ENCODE measurements around the gene ENG.
A peak's percentile ranks its signal among the peaks of the same experiment; 100 is the strongest.
"Not testable (repeated sequence)": the region's sequence is repeated elsewhere in the genome, so short reads cannot be mapped to it uniquely, and the experiment has no call there.

ENG gene

DNA sequence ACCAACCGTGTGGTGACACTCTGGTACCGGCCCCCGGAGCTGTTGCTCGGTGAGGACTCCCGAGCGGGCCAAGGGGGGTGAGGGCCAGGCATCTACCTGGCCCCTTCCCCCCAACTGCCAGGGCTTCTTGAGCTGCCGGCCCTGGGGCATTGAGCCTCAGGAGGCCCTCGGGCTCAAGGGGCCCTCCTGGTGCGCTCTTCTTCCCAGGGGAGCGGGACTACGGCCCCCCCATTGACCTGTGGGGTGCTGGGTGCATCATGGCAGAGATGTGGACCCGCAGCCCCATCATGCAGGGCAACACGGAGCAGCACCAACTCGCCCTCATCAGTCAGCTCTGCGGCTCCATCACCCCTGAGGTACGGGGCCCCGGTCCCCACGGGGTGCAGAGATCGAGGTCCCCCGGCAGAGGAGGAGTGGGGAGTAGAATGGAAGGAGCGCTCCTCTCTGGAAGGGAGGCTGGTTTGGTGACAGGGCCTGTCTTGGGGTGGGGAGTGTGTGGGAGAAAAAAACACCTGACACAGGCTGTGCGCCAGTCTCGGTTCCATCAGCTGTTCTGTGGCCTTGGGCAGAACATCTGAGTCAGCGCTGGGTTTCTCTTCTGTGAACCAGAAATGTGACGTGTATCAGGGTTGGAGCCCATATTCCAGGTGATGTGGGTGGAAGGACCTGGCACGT, 66.0 kb downstream of the ENG start:
- no peak for DNase-seq

DNA sequence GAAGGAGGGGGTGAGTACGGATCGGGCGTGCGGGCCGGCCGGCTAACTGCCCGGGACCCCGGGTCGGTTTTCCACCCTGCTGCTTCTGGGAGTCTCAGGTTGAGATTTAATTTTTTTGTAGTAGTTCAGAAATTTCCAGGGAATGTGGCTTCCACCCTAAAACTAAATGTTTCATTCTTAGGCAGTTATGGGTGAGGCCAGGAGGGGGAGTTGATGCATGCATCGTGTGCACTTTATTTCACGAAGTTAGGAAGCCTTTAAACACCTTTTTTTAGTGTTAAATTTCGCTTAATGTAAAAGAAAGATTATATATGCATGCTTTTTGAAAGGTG, 67.7 kb downstream of the ENG start:
- DNase-seq: no peak

DNA sequence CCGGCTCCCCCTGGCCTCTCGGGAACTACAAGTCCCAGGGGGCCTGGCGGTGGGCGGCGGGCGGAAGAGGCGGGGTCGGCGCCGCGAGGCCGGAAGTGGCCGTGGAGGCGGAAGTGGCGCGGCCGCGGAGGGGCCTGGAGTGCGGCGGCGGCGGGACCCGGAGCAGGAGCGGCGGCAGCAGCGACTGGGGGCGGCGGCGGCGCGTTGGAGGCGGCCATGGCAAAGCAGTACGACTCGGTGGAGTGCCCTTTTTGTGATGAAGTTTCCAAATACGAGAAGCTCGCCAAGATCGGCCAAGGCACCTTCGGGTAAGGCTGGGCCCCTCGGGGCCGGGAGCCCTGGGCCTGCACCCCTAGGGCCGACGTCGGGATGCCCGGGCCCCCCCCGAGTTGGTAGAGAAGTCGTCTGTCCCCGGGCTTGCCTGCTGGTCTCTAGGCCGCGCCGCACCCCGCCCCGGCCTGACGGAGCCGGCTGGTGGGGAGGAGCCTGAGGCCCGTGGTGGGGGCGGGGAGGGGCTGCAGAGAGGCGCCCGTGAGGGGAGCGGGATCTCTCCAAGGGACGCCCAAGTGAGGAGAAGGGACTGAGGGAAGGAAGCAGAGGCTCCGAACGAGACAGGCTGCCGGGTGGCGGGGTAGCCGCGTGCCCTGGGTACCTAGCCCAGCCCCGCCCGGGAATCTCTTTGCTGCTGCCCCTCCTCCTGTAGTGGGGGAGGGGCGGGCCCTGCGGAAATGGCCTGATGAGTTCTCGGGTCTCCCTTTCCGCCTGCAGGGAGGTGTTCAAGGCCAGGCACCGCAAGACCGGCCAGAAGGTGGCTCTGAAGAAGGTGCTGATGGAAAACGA, 68.3 kb downstream of the ENG start, which contains the start of gene CDK9:
Gene CDK9, plus strand, starts transcription at position 102 of the 840 bp plus-strand sequence. Its CDS starts 115 bp downstream, at position 217.
- peak; percentile 89 for DNase-seq

DNA sequence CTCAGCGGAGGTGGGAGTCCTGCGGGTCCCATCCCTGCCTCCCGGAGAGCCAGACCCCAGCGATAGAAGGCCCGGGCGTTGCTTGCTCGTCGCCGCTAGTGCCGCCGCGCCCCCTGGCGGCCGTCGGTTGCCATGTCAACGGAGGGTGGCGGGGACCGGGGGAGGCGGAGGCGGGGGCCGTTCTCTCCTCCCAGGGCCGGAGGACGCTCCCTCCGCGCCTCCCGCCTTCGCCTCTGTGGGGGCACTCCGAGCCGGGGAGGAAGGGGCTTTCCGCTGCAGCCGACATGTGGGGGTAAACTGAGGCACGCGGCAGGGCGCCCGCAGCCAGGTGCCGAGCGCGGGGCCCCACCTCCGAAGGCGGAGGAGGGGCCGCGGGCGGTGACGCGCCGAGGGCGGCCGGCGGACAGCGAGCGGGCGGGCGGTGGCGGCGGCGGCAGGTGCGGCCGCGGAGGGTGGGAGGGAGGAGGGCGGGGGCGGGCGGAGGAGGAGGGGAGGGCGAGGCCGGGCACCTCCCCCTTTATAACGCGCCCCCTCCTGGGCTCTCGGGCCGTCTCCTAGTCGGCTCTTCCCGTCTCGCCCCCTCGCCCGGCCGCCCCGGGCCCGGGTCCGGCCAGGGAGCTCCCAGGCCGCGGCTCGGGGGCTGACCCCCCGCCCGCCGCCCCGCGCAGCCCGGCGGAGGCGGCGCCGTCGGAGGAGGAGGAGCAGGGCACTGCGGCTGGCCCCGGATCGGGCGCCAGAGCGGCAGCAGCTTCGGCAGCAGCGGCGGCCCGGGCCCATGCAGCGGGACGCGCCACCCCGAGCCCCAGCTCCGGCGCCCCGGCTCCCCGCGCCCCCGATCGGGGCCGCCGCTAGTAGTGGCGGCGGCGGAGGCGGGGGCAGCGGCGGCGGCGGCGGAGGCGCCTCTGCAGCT, 69.2 kb downstream of the ENG start:
- peak; percentile 81 for DNase-seq

DNA sequence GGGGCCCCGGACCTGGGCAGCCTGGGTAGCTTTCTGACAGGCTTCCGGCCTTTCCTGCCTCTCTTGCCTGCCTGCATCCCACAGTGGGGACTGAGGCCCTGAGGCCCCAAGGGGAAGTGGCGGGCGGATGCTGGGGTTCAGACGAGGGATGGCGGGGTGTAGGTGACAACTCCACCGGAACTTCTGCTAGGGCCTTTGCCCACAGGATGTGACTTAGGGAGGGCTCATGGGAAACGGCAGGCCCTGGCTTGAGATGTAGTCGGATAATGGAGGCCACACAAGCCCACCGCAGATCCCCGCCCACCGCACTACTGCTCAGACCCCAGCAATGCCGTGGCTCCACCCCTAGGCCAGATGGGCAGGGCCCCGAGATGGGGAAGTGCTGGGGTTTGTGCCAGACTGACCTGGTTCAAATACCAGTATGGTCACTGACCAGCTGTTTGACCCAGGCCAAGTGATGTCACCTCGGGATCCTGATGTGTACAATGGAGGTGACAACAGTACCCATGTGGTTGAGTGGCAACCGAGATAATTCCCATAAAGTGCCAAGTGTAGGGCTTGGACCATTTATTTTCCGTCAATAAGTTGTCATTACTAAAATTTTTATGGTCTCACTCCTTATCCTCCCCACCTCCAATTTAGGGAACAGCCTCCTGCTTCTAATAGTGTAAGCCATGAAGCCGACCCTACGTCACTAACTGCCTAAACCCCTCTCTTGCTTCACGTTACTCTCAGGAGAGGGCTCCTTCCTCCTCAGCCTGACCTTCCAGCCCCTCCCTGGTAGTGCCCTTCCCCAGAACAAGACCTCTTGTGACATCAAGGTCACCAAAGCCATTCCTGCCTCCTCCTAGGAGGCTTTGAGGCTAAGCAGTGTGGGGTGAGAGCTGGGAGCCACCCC, 71.1 kb downstream of the ENG start:
- no peak for DNase-seq

DNA sequence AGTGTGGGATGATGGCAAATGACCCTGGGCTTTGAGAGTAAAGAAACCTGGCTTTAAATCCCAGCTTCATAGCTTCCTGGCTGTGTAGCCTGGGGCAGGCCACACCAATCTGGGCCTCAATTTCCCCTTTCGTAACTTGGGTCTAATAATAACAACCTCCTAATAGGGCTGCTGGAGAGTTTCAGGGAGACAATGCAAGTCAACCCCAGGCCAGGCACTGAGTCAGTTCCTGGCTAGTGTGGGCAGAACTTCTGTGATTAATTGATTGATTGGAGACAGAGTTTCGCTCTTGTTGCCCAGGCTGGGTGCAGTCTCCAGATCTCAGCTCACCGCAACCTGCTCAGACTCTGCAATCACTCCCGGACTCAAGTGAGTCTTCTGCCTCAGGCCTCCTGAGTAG, 72.7 kb downstream of the ENG start:
- no peak for DNase-seq

DNA sequence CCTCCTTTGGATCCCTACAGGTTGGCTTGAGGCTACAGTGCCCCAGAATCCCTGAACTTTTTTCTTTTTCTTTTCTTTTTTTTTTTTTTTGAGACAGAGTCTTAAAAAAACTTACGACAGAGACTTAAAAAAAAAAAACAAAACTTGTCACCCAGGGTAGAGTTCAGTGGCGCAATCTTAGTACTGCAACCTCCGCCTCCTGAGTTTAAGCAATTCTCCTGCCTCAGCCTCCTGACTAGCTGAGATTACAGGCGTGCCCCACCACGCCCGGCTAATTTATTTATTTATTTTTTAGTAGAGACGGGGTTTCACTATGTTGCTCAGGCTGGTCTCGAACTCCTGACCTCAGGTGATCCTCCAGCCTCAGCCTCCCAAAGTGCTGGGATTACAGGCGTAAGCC, 73.5 kb downstream of the ENG start:
- not testable (repeated sequence) for DNase-seq

DNA sequence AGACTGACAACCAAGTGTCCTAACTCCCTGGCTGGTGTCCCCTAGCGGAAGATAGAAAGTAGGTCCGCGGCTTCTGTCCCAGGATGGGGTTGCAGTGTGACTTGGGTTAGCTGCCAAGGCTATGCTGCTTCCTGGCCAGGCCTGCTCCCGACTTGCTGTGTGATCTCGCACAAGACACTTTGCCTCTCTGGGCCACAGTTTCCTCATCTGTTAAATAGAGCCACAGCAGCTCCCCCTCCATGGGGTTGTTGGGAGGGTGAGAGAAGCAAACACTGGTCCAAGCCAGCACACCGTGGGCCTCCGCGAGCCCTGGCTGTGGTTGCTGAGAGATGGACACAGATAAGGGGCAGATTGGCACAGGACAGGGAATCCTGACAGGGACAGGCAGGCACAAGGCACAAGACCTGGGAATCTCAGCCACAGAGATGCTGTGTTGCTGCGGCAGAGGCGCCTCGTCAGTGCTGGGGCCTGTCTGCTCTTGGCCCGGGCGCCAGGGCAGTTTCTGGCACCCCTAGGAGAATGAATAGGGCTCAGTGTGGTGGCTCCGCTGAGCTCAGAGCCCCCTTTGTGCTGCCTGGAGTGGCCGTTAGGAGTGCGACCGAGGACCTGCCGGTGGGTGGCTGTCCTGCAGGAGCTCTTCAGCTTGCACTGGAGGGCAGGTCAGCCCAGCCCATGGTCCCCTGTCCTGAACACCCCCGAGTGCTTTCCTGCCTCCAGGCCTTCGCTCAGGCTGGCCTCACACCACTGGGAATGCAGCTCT, 74.2 kb downstream of the ENG start:
- DNase-seq: no peak

DNA sequence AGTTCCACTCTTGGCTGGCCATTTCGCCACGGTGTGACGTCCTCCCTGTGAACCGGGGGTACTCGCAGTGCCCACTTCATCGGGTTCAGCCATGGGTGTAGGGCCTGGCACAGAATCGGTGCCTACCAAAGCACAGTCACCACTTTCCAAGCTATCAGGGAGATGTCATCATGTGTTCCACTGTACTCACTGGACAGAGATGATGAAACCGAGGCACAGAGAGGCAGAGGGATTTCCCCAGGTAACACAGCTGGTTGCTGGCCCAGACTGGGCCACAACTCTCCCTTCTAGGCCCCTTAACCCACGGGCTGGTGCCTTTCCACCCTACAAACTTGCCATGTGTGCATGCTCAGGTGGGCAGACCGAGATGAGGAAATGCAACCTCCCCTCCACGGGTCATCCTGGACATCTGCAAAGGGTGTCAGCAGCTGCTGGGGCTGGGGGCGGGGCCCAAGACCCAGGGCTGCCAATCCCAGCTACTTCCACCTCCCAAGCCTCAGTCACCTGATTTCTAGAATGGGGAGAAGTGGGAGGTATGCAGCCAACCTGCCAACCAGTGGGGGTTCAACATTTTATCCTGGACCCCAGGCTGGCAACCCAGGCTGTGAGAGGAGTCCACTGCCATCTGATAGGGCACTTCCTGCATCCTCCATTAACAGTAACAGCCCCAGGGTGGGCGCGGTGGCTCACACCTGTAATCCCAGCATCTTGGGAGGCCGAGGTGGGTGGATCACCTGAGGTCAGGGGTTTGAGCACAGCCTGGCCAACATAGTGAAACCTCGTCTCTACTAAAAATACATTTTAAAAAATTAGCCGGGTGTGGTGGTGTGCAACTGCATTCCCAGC, 75.1 kb downstream of the ENG start:
- DNase-seq: no peak

DNA sequence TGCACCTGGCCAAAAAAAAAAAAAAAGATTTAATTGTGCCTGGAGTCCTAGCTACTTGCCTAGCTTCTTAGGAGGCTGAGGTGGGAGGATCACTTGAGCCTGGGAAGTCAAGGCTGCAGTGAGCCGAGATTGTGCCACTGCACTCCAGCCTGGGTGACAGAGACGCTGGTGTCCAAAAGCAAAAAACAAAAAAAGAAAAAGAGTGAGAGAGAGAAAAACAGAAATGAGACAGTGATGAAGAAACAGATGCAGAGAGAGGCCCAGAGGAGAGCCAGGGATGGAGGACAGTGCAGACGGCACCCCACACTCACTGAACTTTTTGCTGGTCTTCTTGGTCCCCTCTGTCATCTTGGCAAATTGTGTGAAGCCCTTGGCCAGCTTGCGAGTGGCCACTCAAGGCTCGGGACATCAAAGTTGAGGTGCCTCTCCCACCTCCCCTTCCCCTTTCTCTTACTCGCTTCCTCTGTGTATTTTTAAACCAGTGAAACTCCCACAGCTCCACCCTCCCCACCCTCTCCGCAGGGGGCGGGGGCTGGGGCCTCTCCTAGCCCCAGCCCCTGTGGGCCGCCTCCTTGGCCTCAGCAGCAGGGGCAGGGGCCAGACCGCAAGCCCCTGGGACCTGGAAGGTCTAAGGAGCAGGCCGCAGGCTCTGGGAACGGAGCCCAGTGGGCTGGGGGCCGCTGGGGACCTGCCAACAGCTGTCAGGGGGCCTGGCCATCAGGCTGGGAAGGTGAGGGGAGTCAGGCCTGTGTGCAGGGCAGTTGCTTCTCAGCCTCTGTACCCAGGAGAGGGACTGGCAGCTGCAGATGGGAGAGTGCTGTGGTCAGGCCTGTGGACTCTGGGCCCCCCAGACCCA, 76.0 kb downstream of the ENG start, which contains the start of gene SH2D3C:
Gene SH2D3C, minus strand, starts transcription at position 387 of the 856 bp plus-strand sequence. Its CDS starts 39 bp downstream, at position 348.
- DNase-seq: no peak

DNA sequence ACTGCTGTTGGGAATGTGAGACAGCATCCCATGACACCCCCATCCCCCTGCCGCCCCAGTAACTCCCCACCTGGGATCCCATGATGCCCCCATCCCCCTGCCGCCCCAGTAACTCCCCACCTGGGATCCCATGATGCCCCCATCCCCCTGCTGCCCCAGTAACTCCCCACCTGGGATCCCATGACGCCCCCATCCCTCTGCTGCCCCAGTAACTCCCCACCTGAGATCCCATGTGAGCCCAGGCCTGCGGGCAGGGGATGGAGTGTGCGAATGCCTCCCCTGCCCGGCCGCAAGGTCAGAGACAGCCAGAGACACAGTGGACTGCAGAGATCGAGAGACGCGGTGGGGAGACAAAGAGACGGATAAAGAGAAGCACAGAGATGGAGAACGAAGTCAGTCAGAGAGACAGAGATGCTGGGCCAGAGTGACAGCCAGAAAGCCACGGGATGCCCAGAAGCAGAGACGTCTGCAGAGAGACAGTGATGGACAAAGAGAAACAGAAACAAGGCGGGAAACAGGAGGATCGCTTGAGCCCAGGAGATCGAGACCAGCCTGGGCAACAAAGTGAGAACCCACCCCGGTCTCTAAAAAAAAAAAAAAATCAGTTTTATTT, 77.0 kb downstream of the ENG start:
- DNase-seq: no peak

DNA sequence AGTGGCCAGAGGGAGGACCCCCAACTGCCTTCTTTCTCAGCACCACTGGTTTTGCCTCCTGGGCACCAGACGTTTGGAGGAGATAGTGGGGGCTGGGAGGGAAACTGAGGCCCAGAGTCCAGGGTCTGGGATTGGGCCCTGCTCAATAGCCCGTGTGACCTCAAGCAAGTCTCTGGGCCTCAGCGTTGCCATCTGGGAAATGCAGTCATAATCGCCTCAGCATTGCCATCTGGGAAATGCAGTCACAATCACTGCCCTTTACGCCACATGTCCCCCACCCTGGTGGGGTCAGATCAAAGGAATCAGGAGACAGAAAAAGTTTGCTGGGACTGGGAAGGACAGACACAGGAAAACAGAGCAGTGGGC, 77.6 kb downstream of the ENG start:
- DNase-seq: no peak

DNA sequence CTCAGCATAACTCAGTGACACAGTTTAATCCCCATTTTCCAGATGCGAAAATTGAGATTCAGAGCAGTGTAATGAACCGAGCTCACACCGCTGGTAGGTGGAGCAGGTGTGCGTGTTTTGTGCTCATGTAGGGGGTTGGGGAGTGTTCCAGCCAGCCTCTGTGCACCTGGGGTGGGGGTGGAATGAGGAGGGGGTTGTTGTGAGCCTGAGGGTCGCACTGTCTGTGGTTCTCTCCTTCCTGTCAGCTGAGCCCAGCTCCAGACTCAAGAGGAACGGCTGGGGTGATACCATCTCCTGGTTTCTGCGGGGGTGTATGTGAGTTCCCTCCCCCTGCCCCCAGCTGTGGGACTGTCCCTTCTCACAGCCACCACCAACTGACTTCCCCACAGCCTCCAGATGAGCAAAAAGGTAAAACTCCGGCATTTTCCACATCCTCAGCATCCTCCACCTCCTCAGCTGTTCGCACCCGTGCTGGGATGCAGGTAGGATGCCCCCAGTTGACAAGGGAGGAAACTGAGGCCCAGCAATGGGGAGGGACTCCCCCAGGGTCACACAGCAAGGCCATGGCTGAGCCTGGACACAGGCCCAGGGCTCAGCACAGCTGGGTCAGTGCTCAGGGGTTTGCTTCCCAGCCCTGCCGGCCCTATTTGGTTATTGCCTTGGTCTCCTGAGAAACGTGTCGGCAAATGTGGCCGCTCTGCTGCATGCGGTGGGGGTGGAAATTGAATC, 78.1 kb downstream of the ENG start:
- no peak for DNase-seq

DNA sequence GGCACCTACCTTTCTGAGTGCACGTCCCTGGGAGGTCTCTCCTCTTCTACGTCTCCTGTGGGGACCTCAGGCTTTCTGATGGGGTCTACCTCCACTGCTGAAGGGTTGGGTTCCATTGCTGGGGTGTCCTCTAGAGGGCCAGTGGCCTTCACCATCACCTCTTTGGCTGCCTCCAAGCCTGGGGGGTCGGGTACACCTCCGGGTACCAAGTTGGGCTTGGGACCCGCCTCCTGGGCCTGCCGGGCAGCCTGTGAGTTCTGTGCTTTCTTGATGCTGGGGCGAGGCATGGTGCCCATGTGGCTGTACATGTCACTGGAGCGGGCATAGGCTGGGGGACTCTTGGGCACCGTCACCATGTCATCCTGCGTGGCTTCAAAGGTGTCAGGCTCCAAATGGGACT, 80.5 kb downstream of the ENG start:
- DNase-seq: no peak

DNA sequence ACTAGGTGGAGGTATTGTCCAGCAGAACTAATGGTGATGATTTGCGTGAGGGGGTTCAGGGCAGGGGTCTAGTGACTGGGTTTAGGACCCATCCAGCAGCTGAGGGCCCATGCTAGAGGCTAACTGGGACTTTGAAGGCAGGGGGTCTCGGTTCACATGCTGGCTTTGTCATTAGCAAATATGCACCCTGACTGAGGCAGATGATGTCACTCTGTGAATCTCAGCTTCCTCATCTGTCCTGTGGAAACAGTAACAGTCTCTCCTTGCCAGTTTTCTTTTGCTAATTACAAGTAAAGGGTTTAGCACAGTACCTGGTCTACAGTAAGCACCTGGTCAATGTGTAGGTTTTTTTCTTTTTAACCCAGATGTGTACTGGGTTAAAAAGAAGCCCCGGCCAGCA, 81.2 kb downstream of the ENG start:
- DNase-seq: no peak

DNA sequence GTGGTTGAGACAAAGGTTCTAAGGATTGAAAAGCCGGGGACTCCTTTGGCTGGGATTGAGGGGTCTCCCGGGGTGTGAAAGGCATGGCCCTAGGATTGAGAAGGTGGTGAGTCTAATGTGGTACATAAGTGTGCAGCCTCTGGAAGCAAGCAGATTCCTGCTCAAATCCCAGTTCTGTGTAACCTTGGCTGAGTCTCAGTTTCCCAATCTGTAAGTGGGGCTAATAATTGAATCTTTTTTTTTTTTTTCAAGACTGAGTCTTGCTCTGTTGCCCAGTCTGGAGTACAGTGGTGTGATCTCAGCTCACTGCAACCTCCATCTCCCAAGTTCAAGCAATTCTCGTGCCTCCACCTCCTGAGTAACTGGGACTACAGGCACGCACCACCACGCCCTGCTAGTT, 81.9 kb downstream of the ENG start:
- no peak for DNase-seq

DNA sequence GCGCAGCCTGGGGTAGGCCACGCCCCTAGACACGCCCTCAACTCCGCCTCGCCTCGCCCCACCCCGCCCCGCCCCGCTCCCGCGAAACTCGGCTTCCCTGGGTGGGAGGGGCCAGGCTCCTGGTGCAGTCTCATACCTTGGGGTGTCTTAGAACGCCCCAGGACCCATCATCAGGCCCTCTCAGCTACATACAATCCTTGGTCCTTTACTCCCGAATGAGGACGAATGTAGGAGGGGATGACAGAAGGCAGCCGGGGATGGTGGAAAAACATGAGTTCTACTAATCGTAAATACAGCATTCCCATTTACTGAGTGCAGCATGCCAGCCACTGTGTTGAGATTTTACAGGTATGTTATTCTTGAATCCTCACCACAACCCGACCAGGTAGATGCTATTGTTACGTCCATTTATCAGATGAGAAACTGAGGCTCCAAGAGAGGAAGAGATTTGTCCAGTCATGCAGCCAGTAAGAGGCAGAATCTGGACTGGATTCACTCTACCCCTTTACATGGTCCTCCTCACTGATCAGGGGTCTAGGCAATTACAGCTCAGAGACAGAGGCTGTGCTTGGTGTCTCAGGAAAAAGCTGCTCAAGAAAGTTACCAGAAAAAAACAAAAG, 82.8 kb downstream of the ENG start:
- no peak for DNase-seq
